HG02885 (cell line): Measurements from ENCODE around the gene TNFSF12.

Experiments used
- ATAC-seq: cut with Tn5 transposase; IDR thresholded peaks from one replicate; pipeline ENCODE4 v1.9.1; 2021; ENCODE audit warnings: mild to moderate bottlenecking; ENCODE audit not compliant: unreplicated experiment, poor library complexity

The TNFSF12 gene

GRCh38 chr17:7541074-7541621, 7.7 kb upstream of the TNFSF12 start:
- no peak for ATAC-seq

DNA sequence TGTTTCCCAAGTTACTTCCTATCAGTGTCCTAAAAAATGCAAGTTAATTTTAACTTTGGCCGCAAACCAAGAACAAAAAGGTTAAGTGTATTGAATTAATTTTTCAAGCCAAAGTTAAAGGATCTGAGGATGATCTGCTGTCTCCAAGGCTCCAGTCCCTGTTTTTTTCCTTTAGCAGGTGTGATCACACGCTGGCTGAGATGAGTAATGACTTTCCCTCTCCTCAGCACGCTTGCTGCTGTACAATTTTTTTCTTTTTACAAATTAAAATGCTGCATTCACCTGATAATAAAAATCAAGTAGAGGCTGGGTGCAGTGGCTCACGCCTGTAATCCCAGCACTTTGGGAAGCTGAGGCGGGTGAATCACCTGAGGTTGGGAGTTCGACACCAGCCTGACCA, 3.9 kb upstream of the TNFSF12 start:
- no peak for ATAC-seq

DNA sequence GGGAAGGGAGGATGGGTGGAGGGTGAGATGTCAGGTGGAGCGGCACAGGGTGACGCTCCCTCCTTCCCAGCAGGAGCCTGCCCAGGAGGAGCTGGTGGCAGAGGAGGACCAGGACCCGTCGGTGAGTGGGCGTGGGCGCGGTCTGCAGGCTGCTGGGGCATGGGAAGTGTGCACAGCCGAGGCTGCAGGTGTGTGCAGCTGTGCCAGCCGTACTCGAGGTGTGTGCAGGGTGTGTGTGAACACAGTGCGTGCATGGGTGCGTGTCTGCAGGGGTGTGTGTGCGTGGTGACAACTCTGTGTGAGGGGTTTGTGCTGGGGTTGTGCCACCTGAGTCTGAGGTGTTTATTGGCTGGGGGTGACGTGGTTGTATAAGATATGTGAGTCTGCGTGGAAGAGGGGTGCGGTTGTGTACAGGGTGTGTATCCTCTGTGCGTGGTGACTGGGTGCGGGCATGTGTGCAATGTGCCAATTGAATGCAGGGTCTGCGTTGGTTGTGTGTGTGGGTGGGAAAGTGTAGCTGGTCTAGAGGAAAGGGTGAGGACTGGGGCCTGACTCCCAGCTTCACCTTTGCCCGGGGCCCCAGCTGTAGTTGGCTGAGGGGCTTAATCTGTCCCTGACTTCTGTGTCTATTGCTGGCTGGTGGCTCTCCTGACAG, 670 bp downstream of the TNFSF12 start:
- no peak for ATAC-seq

GRCh38 chr17:7550344-7550743, 1.5 kb downstream of the TNFSF12 start:
- ATAC-seq, result no peak

DNA sequence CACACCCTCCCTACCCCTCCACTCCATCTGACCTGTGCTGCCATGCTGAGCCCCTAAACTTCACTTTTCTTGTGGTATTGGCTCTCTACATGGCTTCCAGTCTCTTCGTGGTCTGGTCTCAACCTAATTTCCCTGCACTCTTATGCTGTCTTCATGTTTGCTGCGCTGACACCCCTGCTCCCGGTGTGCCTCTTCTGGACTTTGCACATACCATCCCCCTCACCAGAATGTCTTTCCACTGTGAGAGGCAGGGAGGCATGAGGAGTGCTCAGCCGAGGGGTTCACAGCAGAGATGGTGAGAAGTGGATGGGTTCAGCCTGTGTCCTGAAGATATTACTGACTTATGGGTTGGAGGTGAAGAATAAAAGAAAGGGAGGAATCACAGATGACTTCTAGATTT, 2.5 kb downstream of the TNFSF12 start:
- ATAC-seq, result no peak

- ATAC-seq, result no peak
These were observed 3.8 kb downstream of the TNFSF12 start for GRCh38 chr17:7552621-7553051.

- ATAC-seq, result no peak
These were observed 4.5 kb downstream of the TNFSF12 start for GRCh38 chr17:7553356-7553755.

- ATAC-seq, result no peak
These were observed 6.6 kb downstream of the TNFSF12 start for GRCh38 chr17:7555320-7555948.

DNA sequence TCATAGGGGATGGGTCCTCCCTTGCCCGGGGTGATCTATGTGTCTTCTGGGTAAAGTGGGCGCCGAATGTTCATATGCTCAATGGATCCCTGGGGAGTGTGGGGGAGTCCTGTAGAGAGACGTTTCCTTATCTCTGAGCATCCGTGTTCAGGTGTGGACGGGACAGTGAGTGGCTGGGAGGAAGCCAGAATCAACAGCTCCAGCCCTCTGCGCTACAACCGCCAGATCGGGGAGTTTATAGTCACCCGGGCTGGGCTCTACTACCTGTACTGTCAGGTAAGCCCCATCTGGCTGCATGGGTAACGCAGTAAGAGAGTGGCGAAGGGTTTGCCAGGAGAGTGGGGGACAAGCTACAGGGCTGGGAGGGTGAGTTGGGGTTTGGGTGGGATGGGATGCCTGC, 7.8 kb downstream of the TNFSF12 start:
- ATAC-seq, result no peak

DNA sequence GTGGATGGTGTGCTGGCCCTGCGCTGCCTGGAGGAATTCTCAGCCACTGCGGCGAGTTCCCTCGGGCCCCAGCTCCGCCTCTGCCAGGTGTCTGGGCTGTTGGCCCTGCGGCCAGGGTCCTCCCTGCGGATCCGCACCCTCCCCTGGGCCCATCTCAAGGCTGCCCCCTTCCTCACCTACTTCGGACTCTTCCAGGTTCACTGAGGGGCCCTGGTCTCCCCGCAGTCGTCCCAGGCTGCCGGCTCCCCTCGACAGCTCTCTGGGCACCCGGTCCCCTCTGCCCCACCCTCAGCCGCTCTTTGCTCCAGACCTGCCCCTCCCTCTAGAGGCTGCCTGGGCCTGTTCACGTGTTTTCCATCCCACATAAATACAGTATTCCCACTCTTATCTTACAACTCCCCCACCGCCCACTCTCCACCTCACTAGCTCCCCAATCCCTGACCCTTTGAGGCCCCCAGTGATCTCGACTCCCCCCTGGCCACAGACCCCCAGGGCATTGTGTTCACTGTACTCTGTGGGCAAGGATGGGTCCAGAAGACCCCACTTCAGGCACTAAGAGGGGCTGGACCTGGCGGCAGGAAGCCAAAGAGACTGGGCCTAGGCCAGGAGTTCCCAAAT, 8.4 kb downstream of the TNFSF12 start:
- no peak for ATAC-seq

GRCh38 chr17:7557775-7558543, 9.1 kb downstream of the TNFSF12 start:
- no peak for ATAC-seq

GRCh38 chr17:7558544-7559319, 9.9 kb downstream of the TNFSF12 start, which contains the start of gene TNFSF13:
TSS of gene TNFSF13 (plus strand) at chr17:7558750. CDS start at chr17:7559040, 290 bp downstream.
- ATAC-seq, result no peak

GRCh38 chr17:7559320-7560171, 10.7 kb downstream of the TNFSF12 start:
- no peak for ATAC-seq

DNA sequence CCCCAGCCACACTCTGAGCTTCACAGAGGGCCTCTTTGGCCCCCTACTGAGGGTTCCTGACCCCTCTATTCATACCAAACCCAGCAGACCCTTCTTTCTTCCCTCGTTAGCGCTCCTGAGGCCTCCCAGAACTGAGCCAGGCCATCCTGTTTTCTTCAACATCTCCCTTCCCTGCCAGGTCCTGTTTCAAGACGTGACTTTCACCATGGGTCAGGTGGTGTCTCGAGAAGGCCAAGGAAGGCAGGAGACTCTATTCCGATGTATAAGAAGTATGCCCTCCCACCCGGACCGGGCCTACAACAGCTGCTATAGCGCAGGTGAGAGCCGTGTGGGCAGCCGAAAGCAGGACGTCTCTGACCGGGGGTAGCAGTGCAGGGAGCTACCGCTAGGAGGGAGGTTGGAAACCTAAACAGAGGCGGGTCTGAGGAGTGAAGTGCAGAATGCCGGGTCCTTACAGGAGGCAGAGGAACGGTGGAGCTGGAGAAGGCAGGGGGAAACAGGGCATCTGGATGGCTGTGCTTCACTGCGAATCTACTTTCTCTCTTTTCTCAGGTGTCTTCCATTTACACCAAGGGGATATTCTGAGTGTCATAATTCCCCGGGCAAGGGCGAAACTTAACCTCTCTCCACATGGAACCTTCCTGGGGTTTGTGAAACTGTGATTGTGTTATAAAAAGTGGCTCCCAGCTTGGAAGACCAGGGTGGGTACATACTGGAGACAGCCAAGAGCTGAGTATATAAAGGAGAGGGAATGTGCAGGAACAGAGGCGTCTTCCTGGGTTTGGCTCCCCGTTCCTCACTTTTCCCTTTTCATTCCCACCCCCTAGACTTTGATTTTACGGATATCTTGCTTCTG, 11.5 kb downstream of the TNFSF12 start:
- ATAC-seq, result no peak

DNA sequence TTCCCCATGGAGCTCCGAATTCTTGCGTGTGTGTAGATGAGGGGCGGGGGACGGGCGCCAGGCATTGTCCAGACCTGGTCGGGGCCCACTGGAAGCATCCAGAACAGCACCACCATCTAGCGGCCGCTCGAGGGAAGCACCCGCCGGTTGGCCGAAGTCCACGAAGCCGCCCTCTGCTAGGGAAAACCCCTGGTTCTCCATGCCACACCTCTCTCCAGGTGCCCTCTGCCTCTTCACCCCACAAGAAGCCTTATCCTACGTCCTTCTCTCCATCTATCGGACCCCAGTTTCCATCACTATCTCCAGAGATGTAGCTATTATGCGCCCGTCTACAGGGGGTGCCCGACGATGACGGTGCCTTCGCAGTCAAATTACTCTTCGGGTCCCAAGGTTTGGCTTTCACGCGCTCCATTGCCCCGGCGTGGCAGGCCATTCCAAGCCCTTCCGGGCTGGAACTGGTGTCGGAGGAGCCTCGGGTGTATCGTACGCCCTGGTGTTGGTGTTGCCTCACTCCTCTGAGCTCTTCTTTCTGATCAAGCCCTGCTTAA, 12.2 kb downstream of the TNFSF12 start:
- peak; percentile 62 for ATAC-seq

GRCh38 chr17:7561589-7562207, 12.8 kb downstream of the TNFSF12 start, which contains the start of gene SENP3:
TSS of gene SENP3 (plus strand) at chr17:7561919. CDS start at chr17:7563077, 1,158 bp downstream.
- peak; percentile 74 for ATAC-seq

DNA sequence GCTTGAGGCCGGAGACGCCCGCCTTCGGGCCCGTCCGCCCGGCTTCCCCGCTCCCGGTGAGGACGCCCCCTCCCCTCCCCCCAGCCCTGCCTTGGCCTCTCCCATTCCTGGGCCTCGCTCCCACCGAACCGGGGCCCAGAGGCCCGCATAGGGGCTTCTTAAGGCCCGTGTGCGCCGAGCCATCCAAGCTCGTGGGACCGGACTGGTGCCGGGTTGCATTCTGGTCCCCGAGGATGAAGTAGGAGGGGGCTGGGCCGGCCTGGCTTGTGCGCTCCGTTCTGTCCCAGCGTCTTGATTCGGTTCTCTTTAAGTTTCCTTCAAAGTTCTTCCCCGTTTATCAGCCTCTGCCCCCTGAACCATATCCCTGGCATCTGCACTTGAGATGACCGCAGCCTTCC, 13.3 kb downstream of the TNFSF12 start:
- ATAC-seq, result peak; percentile 16
